ENCODE results near the gene SSBP3. TPM values are rescaled to one million over a fixed set of nuclear protein-coding genes. Genes with fewer than 3 reads are reported as not detected.

Gene SSBP3
- total RNA-seq, 4 donors from 2014 or later, result 19.0 to 35.2 (median 33.4) TPM

DNA sequence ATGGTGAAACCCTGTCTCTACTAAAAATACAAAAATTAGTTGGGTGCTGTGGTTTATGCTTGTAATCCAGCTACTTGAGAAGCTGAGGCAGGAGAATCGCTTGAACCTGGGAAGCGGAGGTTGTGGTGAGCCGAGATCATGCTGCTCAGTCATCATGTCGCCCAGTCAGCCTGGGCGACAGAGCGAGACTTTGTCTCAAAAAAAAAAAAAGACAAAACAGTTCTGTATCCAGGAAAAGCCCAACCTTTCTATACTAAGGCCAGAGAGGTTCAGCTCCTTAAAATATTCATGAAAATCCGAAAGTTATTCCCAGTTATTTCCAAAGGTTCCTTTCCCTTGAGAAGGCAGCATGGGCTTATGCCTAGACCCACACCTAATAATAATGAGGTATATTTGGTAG, 202.0 kb downstream of the SSBP3 start:
- Histone ChIP-seq H3K27ac (no peak overlapping the region), H3K4me1 (peaks cover 5 to 21% (median 8%) of the 10 kb centered on the region in 4 donors), H3K4me3 (no peak overlapping the region), H3K9me3 (no peaks in the 10 kb centered on the region), H3K36me3 (peaks cover 0 to 45% (median 0%) of the 10 kb centered on the region in 3 donors), H3K27me3 (no peaks in the 10 kb centered on the region)
- TF ChIP-seq, protein P1, sequence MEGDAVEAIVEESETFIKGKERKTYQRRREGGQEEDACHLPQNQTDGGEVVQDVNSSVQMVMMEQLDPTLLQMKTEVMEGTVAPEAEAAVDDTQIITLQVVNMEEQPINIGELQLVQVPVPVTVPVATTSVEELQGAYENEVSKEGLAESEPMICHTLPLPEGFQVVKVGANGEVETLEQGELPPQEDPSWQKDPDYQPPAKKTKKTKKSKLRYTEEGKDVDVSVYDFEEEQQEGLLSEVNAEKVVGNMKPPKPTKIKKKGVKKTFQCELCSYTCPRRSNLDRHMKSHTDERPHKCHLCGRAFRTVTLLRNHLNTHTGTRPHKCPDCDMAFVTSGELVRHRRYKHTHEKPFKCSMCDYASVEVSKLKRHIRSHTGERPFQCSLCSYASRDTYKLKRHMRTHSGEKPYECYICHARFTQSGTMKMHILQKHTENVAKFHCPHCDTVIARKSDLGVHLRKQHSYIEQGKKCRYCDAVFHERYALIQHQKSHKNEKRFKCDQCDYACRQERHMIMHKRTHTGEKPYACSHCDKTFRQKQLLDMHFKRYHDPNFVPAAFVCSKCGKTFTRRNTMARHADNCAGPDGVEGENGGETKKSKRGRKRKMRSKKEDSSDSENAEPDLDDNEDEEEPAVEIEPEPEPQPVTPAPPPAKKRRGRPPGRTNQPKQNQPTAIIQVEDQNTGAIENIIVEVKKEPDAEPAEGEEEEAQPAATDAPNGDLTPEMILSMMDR (IDR thresholded peaks at IDR 0.05), result no peak
- no peak for TF ChIP-seq POLR2A (IDR thresholded peaks at IDR 0.05)
- no peak for DNase-seq

GRCh38 chr1:54200519-54200997, 205.6 kb downstream of the SSBP3 start:
- H3K36me3 ChIP-seq, result peaks cover 0 to 15% (median 0%) of the 10 kb centered on the region in 3 donors
- H3K4me3 ChIP-seq, result peak overlapping the region; percentile 81 to 97 (median 90)
- H3K9me3 ChIP-seq, result no peaks in the 10 kb centered on the region
- H3K4me1 ChIP-seq, result peaks cover 5 to 24% (median 10%) of the 10 kb centered on the region in 4 donors
- TF ChIP-seq POLR2A (IDR thresholded peaks at IDR 0.05), result no peak
- TF ChIP-seq, protein P1 (IDR thresholded peaks at IDR 0.05), result no peak
- peak overlapping the region; percentile 66 to 86 (median 72) for H3K27ac ChIP-seq
- DNase-seq, result no peak
- H3K27me3 ChIP-seq, result no peaks in the 10 kb centered on the region

DNA sequence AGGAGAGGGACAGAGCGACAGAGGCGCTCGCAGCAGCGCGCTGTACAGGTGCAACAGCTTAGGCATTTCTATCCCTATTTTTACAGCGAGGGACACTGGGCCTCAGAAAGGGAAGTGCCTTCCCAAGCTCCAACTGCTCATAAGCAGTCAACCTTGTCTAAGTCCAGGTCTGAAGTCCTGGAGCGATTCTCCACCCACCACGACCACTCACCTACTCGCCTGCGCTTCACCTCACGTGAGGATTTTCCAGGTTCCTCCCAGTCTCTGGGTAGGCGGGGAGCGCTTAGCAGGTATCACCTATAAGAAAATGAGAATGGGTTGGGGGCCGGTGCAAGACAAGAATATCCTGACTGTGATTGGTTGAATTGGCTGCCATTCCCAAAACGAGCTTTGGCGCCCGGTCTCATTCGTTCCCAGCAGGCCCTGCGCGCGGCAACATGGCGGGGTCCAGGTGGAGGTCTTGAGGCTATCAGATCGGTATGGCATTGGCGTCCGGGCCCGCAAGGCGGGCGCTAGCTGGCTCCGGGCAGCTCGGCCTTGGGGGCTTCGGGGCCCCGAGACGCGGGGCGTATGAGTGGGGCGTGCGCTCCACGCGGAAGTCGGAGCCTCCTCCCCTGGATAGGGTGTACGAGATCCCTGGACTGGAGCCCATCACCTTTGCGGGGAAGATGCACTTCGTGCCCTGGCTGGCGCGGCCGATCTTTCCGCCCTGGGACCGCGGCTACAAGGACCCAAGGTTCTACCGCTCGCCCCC, 206.3 kb downstream of the SSBP3 start, which contains the start of the genes CYB5RL and MRPL37:
TSS of gene CYB5RL (minus strand) at position 266 of the 754 bp plus-strand sequence. CDS start 4,414 bp downstream, outside the sequence.
TSS of gene MRPL37 (plus strand) at position 403 of the 754 bp plus-strand sequence. CDS start at position 480, 77 bp downstream.
- peak; percentile 10 to 54 for TF ChIP-seq POLR2A (IDR thresholded peaks at IDR 0.05)
- TF ChIP-seq, protein P1 (IDR thresholded peaks at IDR 0.05), result no peak
- Histone ChIP-seq H3K9me3 (no peaks in the 10 kb centered on the region), H3K27me3 (no peaks in the 10 kb centered on the region), H3K4me3 (peak within 1 kb of the TSS; percentile 81 to 97 (median 90)), H3K4me1 (peaks cover 5 to 24% (median 10%) of the 10 kb centered on the region in 4 donors), H3K36me3 (peaks cover 0 to 15% (median 0%) of the 10 kb centered on the region in 3 donors), H3K27ac (peak within 1 kb of the TSS; percentile 66 to 86 (median 72))
- peak; percentile 92 to 96 (median 94) for DNase-seq

DNA sequence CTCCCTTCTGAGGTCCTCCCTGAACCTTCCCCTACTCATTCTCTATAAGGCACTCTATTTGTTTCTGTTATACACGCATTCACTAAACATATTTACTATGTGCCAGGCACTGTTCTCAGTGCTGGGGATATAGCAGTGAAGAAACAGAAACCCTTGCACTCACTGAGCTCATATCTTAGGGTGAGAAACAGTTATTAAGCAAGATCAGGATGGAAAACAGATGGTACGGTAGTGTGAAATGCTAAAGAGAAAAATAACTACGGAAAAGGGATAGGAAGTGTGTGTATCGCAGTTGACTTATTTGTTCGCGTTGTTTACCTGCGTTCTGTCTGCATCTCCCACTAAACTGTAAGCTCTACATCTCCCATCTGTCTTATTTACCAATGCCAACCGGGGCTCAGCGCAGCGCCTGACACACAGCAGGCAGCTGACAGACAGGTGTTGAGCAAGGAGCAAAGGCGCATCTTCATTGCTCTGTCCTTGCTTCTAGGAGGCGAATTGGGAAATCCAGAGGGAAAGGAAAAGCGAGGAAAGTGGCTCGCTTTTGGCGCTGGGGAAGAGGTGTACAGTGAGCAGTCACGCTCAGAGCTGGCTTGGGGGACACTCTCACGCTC, 206.9 kb downstream of the SSBP3 start:
- Histone ChIP-seq H3K27ac (peak overlapping the region; percentile 48 to 86 (median 72)), H3K36me3 (peaks cover 0 to 8% (median 0%) of the 10 kb centered on the region in 3 donors), H3K4me1 (peaks cover 5 to 24% (median 10%) of the 10 kb centered on the region in 4 donors), H3K9me3 (no peaks in the 10 kb centered on the region), H3K27me3 (no peaks in the 10 kb centered on the region), H3K4me3 (peak overlapping the region; percentile 81 to 97 (median 90))
- DNase-seq, result no peak
- no peak for TF ChIP-seq POLR2A (IDR thresholded peaks at IDR 0.05)
- TF ChIP-seq, protein P1 (IDR thresholded peaks at IDR 0.05), result no peak

- Histone ChIP-seq H3K36me3 (peaks cover 0 to 24% (median 0%) of the 10 kb centered on the region in 3 donors), H3K4me1 (no peaks in the 10 kb centered on the region), H3K4me3 (no peak overlapping the region), H3K27me3 (no peaks in the 10 kb centered on the region), H3K9me3 (no peaks in the 10 kb centered on the region), H3K27ac (no peak overlapping the region)
- no peak for DNase-seq
- no peak for TF ChIP-seq POLR2A (IDR thresholded peaks at IDR 0.05)
- TF ChIP-seq, protein P1 (IDR thresholded peaks at IDR 0.05), result no peak
Observed at GRCh38 chr1:54193453-54193852, 212.7 kb downstream of the SSBP3 start.
